GM23248 (cell line): Measurements from ENCODE around the gene PPP2R2D.

Source experiments
- EZH2 ChIP-seq: fragments of 200-600 bp; sonication (generic); IDR thresholded peaks from 2 replicates; pipeline ENCODE4 v1.6.1; 2018; ENCODE audit warnings: antibody characterized with exemption, mild to moderate bottlenecking; ENCODE audit not compliant: insufficient read depth, poor library complexity, severe bottlenecking
- EZH2phosphoT487 ChIP-seq: fragments of 200-600 bp; sonication (generic); IDR thresholded peaks from 2 replicates; pipeline ENCODE4 v1.6.1; 2018; ENCODE audit warnings: antibody characterized with exemption, moderate library complexity, mild to moderate bottlenecking, low read depth; ENCODE audit not compliant: insufficient read depth

DNA sequence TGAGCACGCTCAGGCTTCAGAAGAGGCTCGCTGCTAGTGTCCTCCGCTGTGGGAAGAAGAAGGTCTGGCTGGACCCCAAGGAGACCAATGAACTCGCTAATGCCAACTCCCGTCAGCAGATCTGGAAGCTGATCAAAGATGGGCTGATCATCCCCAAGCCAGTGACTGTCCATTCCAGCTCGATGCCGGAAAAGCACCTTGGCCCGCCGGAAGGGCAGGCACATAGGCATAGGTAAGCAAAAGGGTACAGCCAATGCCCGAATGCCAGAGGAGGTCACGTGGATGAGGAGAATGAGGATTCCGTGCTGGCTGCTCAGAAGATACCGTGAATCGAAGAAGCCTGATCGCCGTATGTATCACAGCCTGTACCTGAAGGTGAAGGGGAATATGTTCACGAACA, 5.7 kb upstream of the PPP2R2D start:
- TF ChIP-seq EZH2 (no peak), EZH2phosphoT487 (no peak)
